Neural progenitor cell (in vitro differentiated cells): Measurements from ENCODE around the gene VSTM4.

Experiments
- CTCF ChIP-seq: fragments of 200-600 bp; sonication (generic); IDR thresholded peaks from 2 replicates; pipeline ENCODE4 v1.5.1; 2017; ENCODE audit warnings: antibody characterized with exemption, mild to moderate bottlenecking
- EZH2 ChIP-seq: fragments of 200-600 bp; sonication (generic); IDR thresholded peaks from 2 replicates; pipeline ENCODE4 v1.6.1; 2017; ENCODE audit warnings: antibody characterized with exemption, mild to moderate bottlenecking, moderate library complexity
- EZH2phosphoT487 ChIP-seq: fragments of 200-600 bp; sonication (generic); IDR thresholded peaks from 2 replicates; pipeline ENCODE4 v1.6.1; 2017; ENCODE audit warnings: antibody characterized with exemption

- TF ChIP-seq CTCF (no peak), EZH2 (no peak), EZH2phosphoT487 (no peak)
These were observed 36.2 kb downstream of the VSTM4 start for GRCh38 chr10:49079072-49079471.
